Measurements from ENCODE around the gene TARS2.

TARS2 gene

DNA sequence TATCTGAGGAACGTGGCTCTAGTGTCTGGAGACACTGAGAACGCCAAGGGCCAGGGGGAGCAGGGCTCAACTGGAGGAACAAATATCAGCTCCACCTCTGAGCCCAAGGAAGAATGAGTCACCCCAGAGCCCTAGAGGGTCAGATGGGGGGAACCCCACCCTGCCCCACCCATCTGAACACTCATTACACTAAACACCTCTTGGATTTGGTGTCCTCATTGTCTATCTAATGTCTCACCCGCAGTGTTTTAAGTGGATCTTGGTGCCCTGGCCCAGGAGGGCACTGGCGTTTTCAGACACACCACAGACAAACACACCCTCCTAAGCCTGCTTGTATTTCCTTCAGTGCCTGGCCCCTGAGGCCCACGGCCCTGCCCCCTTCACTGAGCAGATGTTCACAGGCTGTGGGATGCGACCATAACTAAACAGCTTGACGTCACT, 26.2 kb downstream of the TARS2 start:
- no peak for DNase-seq (ENCODE audit: low read depth)
- H3K4me3 ChIP-seq (ENCODE audit: low read length) = no peak overlapping the region

GRCh38 chr1:150514260-150514659, 27.0 kb downstream of the TARS2 start:
- H3K4me3 ChIP-seq (ENCODE audit: low read length) = no peak overlapping the region
- no peak for DNase-seq (ENCODE audit: low read depth)
- no peak for TF ChIP-seq CTCF (conservative IDR thresholded peaks at IDR 0.05; ENCODE audit: low read depth, low read length)

More for the DNA sequence above, 26.2 kb downstream of the TARS2 start:
- TF ChIP-seq CTCF (conservative IDR thresholded peaks at IDR 0.05; ENCODE audit: low read depth, low read length) = no peak

- TF ChIP-seq CTCF (conservative IDR thresholded peaks at IDR 0.05; ENCODE audit: low read depth, low read length) = no peak
- H3K4me3 ChIP-seq (ENCODE audit: low read length) = peak overlapping the region; percentile 62
- no peak for DNase-seq (ENCODE audit: low read depth)
These were observed 27.7 kb downstream of the TARS2 start for GRCh38 chr1:150514913-150515327.

- DNase-seq (ENCODE audit: low read depth) = peak; percentile 74
- H3K4me3 ChIP-seq (ENCODE audit: low read length) = peak within 1 kb of the TSS; percentile 62
- no peak for TF ChIP-seq CTCF (conservative IDR thresholded peaks at IDR 0.05; ENCODE audit: low read depth, low read length)
These were observed 28.3 kb downstream of the TARS2 start, which contains the start of gene FALEC for GRCh38 chr1:150515328-150516049. TSS of gene FALEC (plus strand) at chr1:150515752.

DNA sequence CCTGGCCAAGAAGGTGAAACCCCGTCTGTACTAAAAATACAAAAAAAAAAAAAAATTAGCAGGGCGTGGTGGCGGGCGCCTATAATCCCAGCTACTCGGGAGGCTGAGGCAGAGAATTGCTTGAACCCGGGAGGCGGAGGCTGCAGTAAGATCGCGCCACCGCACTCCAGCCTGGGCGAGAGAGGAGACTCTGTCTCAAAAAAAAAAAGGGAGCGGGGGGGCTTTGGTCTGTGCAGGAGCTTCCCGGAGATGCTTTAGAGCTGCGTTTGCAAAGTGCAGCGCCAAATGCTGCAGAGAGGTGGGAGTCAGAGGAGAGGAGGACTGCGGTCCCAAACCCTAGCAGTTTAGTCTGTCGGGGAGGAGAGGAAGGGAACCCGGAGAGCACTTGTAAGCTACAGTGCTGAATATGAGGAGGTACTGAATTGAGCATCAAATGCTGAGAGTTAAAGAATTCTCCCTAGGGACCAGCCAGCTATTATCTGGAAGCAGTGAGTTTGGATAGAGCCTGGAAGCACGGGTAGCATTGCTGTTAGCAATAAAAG, 28.9 kb downstream of the TARS2 start:
- no peak for TF ChIP-seq CTCF (conservative IDR thresholded peaks at IDR 0.05; ENCODE audit: low read depth, low read length)
- peak overlapping the region; percentile 62 for H3K4me3 ChIP-seq (ENCODE audit: low read length)
- no peak for DNase-seq (ENCODE audit: low read depth)

- TF ChIP-seq CTCF (conservative IDR thresholded peaks at IDR 0.05; ENCODE audit: low read depth, low read length) = no peak
- no peak for DNase-seq (ENCODE audit: low read depth)
- H3K4me3 ChIP-seq (ENCODE audit: low read length) = no peak overlapping the region
These were observed 29.4 kb downstream of the TARS2 start for GRCh38 chr1:150516616-150517015.
